Measurements from ENCODE around the gene NUBP2.
A peak's percentile ranks its signal among the peaks of the same experiment; 100 is the strongest.

NUBP2 gene, protein sequence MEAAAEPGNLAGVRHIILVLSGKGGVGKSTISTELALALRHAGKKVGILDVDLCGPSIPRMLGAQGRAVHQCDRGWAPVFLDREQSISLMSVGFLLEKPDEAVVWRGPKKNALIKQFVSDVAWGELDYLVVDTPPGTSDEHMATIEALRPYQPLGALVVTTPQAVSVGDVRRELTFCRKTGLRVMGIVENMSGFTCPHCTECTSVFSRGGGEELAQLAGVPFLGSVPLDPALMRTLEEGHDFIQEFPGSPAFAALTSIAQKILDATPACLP

DNA sequence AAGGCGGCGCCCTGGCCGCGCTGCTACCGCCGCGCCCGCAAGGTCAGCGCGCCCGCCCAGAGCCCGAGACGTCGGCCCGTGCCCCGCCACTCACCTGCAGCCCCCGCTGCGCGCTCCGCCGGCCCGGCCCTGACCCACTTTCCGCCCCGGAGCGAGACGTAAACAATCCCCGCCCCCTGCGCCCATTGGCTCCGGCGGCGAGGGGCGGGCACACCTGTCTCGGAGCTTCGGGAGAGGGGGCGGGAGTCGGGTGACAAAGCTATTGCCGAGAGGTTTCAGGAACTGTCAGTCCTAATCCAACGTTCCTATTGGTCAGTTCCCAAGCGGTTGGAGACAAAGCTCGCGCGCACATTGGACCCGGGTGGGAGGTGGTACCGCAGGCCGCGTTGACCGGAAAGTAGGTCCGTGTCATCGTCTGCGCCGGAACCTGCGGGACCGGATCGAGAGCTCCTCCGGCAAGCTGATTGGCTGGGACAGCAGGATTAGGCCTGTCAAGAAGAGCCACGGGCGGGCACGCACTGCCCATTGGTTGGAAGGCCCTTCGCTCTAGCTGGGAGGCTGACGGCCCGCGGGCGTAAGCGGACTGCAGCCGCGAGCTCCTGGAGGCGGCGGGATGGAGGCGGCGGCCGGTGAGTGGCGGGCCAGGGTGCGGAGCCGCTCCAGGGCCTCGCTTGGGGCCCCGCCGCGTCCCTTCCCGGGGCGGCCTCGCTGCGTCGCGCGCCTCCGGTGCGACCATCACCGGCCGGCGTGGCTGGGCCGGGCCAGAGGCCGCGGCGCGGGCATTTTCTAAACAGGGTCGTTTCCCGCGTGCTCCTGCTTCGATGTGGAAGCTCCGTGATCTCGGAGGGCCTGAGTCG lies at the start of gene NUBP2, which contains the start of gene SPSB3:
TSS of gene NUBP2 (plus strand) at position 553 of the 857 bp plus-strand sequence. CDS start at position 614, 61 bp downstream.
TSS of gene SPSB3 (minus strand) at position 164 of the 857 bp plus-strand sequence. CDS start 1,088 bp downstream, outside the sequence.
- no peak for TF ChIP-seq EP300 (IDR thresholded peaks at IDR 0.05; ENCODE audit: borderline replicate concordance)
- TF ChIP-seq USF1 (IDR thresholded peaks at IDR 0.05): no peak; the same call in 1 of the 2 replicates
- TF ChIP-seq TAF1 (IDR thresholded peaks at IDR 0.05; ENCODE audit: low read depth): peak; percentile 50; the same call in 1 of the 2 replicates
- TF ChIP-seq NFIC (IDR thresholded peaks at IDR 0.05): no peak
- TF ChIP-seq EGR1 (IDR thresholded peaks at IDR 0.05): no peak; the same call in 1 of the 2 replicates
- peak; percentile 37; the same call in 1 of the 2 replicates for TF ChIP-seq TCF12 (IDR thresholded peaks at IDR 0.05; ENCODE audit: low read depth)
- TF ChIP-seq RAD21 (IDR thresholded peaks at IDR 0.05; ENCODE audit: low read depth): no peak
- TF ChIP-seq FOXM1 (IDR thresholded peaks at IDR 0.05; ENCODE audit: borderline replicate concordance, low read depth): 0 out of 2 replicates have a peak, but pooled peaks have one; percentile 21
- TF ChIP-seq ZBTB7A (IDR thresholded peaks at IDR 0.05; ENCODE audit: low read depth): no peak
- peak; percentile 95 for TF ChIP-seq CREB1 (IDR thresholded peaks at IDR 0.05; ENCODE audit: low read depth)
- no peak; the same call in 1 of the 2 replicates for TF ChIP-seq YY1 (IDR thresholded peaks at IDR 0.05; ENCODE audit: low read depth)
- no peak for TF ChIP-seq CEBPB (IDR thresholded peaks at IDR 0.05)
- peak; percentile 27; the same call in 1 of the 2 replicates for TF ChIP-seq TEAD4 (IDR thresholded peaks at IDR 0.05)
- TF ChIP-seq, protein P1, sequence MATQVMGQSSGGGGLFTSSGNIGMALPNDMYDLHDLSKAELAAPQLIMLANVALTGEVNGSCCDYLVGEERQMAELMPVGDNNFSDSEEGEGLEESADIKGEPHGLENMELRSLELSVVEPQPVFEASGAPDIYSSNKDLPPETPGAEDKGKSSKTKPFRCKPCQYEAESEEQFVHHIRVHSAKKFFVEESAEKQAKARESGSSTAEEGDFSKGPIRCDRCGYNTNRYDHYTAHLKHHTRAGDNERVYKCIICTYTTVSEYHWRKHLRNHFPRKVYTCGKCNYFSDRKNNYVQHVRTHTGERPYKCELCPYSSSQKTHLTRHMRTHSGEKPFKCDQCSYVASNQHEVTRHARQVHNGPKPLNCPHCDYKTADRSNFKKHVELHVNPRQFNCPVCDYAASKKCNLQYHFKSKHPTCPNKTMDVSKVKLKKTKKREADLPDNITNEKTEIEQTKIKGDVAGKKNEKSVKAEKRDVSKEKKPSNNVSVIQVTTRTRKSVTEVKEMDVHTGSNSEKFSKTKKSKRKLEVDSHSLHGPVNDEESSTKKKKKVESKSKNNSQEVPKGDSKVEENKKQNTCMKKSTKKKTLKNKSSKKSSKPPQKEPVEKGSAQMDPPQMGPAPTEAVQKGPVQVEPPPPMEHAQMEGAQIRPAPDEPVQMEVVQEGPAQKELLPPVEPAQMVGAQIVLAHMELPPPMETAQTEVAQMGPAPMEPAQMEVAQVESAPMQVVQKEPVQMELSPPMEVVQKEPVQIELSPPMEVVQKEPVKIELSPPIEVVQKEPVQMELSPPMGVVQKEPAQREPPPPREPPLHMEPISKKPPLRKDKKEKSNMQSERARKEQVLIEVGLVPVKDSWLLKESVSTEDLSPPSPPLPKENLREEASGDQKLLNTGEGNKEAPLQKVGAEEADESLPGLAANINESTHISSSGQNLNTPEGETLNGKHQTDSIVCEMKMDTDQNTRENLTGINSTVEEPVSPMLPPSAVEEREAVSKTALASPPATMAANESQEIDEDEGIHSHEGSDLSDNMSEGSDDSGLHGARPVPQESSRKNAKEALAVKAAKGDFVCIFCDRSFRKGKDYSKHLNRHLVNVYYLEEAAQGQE (IDR thresholded peaks at IDR 0.05; ENCODE audit: low read depth): no peak
- TF ChIP-seq MAX (IDR thresholded peaks at IDR 0.05): peak; percentile 62

- TF ChIP-seq MAX (IDR thresholded peaks at IDR 0.05) (no peak), TAF1 (IDR thresholded peaks at IDR 0.05; ENCODE audit: low read depth) (no peak), RAD21 (IDR thresholded peaks at IDR 0.05; ENCODE audit: low read depth) (no peak), TEAD4 (IDR thresholded peaks at IDR 0.05) (no peak), USF1 (IDR thresholded peaks at IDR 0.05) (no peak), NFIC (IDR thresholded peaks at IDR 0.05) (no peak), YY1 (IDR thresholded peaks at IDR 0.05; ENCODE audit: low read depth) (no peak), FOXM1 (IDR thresholded peaks at IDR 0.05; ENCODE audit: borderline replicate concordance, low read depth) (no peak), CEBPB (IDR thresholded peaks at IDR 0.05) (no peak), TCF12 (IDR thresholded peaks at IDR 0.05; ENCODE audit: low read depth) (no peak), CREB1 (IDR thresholded peaks at IDR 0.05; ENCODE audit: low read depth) (no peak), EGR1 (IDR thresholded peaks at IDR 0.05) (no peak), ZBTB7A (IDR thresholded peaks at IDR 0.05; ENCODE audit: low read depth) (no peak)
- TF ChIP-seq, protein P1 (IDR thresholded peaks at IDR 0.05; ENCODE audit: low read depth): no peak
Measured at GRCh38 chr16:1734123-1734522, 48.6 kb upstream of the NUBP2 start.

- TF ChIP-seq YY1 (IDR thresholded peaks at IDR 0.05; ENCODE audit: low read depth) (no peak), EGR1 (IDR thresholded peaks at IDR 0.05) (no peak), TEAD4 (IDR thresholded peaks at IDR 0.05) (no peak), TAF1 (IDR thresholded peaks at IDR 0.05; ENCODE audit: low read depth) (no peak), CREB1 (IDR thresholded peaks at IDR 0.05; ENCODE audit: low read depth) (no peak), EP300 (IDR thresholded peaks at IDR 0.05; ENCODE audit: borderline replicate concordance) (no peak), TCF12 (IDR thresholded peaks at IDR 0.05; ENCODE audit: low read depth) (no peak), FOXM1 (IDR thresholded peaks at IDR 0.05; ENCODE audit: borderline replicate concordance, low read depth) (no peak)
Measured at GRCh38 chr16:1734816-1735215, 47.9 kb upstream of the NUBP2 start.

DNA sequence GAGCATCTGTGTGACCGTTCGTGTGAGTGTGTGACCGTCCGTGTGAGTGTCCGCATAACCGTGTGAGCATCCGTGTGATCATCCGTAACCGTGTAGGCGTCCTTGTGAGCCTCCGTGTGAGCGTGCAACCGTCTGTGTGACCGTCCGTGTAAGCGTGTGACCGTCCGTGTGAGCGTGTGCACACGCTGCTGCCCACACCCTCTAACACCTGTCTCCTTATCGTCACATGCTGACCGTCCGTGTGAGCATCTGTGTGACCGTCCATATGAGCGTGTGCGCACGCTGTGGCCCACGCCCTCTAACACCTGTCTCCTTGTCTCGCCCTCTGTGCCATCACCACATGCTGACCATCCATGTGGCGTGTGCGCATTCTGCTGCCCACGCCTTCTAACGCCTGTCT lies 42.5 kb upstream of the NUBP2 start:
- TF ChIP-seq TEAD4 (IDR thresholded peaks at IDR 0.05) (no peak), USF1 (IDR thresholded peaks at IDR 0.05) (no peak), TAF1 (IDR thresholded peaks at IDR 0.05; ENCODE audit: low read depth) (no peak), EGR1 (IDR thresholded peaks at IDR 0.05) (no peak), NFIC (IDR thresholded peaks at IDR 0.05) (no peak), CREB1 (IDR thresholded peaks at IDR 0.05; ENCODE audit: low read depth) (no peak), YY1 (IDR thresholded peaks at IDR 0.05; ENCODE audit: low read depth) (no peak)
- TF ChIP-seq, protein P1 (IDR thresholded peaks at IDR 0.05; ENCODE audit: low read depth): no peak

Data from Ishikawa (cell line).